22Rv1 (cell line): Measurements from ENCODE around the gene CNTNAP2.

Experiments
- H3K27ac ChIP-seq: fragments of 450-650 bp; 2 replicates; pipeline ENCODE4 v1.5.1; 2017
- ZFX ChIP-seq: fragments of 450-650 bp; IDR thresholded peaks from 2 replicates; pipeline ENCODE4 v1.6.1; 2017; ENCODE audit warnings: antibody characterized with exemption, borderline replicate concordance
- TF ChIP-seq, protein P1 (sequence below): fragments of 450-650 bp; IDR thresholded peaks from 2 replicates; pipeline ENCODE4 v1.5.1; 2017; ENCODE audit warnings: mild to moderate bottlenecking

Gene CNTNAP2

DNA sequence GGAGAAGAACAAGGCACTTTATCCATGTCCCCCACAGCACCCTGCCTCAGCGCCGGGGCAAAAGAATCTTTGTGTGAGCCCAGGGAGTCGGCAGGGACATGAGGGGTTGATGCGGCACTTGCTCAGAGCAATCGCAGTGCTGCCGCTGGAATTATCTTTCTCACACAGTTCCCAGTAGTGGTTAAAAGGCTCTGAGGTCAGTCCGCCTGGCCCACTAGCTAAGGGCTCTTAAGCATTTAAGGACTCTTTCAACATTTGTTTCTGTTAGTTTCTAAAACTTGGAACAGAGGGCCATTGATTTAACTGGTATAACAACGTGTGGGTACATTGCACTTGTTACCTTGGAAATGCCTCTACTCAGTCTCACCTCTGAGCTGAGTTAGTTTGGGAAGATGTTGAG is 2266.0 kb downstream of the CNTNAP2 start:
- H3K27ac ChIP-seq = no peak overlapping the region
- TF ChIP-seq, protein P1, sequence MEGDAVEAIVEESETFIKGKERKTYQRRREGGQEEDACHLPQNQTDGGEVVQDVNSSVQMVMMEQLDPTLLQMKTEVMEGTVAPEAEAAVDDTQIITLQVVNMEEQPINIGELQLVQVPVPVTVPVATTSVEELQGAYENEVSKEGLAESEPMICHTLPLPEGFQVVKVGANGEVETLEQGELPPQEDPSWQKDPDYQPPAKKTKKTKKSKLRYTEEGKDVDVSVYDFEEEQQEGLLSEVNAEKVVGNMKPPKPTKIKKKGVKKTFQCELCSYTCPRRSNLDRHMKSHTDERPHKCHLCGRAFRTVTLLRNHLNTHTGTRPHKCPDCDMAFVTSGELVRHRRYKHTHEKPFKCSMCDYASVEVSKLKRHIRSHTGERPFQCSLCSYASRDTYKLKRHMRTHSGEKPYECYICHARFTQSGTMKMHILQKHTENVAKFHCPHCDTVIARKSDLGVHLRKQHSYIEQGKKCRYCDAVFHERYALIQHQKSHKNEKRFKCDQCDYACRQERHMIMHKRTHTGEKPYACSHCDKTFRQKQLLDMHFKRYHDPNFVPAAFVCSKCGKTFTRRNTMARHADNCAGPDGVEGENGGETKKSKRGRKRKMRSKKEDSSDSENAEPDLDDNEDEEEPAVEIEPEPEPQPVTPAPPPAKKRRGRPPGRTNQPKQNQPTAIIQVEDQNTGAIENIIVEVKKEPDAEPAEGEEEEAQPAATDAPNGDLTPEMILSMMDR = no peak

DNA sequence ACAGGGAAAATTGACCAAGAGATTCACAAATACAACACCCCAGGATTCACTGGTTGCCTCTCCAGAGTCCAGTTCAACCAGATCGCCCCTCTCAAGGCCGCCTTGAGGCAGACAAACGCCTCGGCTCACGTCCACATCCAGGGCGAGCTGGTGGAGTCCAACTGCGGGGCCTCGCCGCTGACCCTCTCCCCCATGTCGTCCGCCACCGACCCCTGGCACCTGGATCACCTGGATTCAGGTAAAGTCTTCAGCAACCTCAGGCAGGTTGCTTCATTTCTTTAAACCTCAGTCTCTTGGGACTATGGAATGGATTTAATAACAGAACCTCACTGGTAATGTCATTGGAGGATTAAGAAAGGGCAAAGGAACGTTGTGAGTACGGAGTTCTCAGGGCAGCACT is 2267.1 kb downstream of the CNTNAP2 start:
- H3K27ac ChIP-seq = no peak overlapping the region
- no peak for TF ChIP-seq ZFX
- TF ChIP-seq, protein P1 = no peak

DNA sequence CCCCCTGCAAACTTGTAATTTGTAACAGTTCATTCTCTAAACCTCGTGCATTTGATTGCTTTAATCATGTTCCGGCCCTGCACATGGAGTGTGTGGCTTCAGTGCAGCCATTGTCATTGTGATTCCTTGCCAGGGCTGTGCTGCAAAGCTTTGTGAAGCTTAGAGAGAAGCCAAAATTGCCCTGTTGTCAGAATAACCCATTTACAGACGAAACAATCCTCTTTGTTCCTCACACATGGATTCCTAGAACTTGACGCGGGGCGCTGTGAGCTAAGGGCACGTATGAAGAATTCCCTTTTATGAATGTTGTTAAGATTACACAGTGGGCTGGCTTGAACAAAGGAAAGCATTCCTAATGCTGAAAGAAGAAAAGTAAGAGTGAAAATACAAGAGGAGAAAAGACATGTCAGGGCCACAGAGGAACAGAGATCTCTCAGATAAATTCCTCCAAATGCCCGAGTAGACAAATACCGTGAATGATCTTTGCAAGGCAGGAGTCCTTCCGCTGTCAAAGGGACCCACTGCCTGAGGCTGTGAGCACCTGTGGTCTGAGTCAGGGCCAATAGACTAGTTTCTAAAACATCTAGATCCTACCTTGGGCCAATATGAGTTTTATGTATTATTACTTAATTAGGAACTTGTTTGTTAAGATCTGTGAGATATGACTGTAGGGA is 2268.5 kb downstream of the CNTNAP2 start:
- no peak overlapping the region for H3K27ac ChIP-seq
- TF ChIP-seq, protein P1 = no peak
- TF ChIP-seq ZFX = no peak

DNA sequence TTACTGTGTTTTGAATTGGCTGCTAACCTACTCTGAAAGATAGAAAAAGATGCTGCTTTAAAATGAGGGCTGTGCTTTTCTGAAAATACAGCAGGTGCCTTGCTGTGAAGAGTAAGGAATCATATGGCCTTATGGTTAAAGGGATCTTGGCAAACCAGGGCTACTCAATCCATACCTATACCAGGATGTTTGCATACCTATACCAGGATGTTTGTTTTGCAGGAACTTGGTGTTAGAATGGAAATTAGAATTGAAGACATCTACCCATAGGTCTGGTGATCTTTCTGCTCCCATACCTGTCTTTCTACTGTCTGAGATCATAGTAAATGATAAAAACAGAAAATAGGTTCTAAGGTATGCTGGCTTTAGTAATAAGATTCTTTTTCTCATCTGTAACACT is 2273.8 kb downstream of the CNTNAP2 start:
- H3K27ac ChIP-seq = peak overlapping the region; percentile 46
- TF ChIP-seq ZFX = no peak
- TF ChIP-seq, protein P1 = no peak

DNA sequence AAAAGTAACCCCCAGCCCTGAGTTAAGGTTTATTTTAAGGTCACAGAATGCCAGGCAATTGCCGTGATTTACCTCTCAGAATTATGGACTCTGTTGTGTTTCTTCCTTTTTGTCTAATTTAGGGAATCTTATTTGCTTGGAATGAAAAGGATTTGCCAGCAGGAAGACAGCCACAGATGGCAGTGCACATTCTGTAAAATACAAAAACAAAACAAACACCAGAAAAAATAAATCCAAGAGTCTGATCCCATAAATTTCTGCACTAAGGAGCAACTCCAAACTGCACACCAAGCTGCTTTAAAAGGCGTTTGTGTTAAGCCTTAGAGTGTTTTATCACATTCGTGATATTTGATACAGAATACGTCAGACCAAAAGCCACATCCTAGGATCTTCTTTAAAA is 2275.0 kb downstream of the CNTNAP2 start:
- TF ChIP-seq, protein P1 = no peak
- no peak for TF ChIP-seq ZFX
- no peak overlapping the region for H3K27ac ChIP-seq

DNA sequence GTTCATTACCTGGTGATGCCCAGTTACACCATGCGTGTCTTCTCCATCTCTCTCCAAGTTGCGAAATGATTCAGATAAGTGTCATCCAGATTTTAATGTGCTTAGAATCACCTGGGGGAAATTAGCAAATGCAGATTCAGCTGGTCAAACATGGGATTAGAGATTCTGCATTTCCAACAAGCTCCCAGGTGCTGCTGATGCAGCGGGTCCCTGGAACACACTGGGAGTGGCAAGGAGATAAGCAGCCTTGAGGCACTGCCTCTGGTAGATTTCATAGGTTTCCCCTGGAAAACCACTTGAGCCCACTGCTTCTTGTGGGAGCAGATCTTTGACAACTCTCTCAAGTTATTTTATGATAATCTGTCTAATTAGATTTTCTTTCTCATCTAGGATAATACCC is 2278.0 kb downstream of the CNTNAP2 start:
- TF ChIP-seq, protein P1 = no peak
- TF ChIP-seq ZFX = no peak
- H3K27ac ChIP-seq = no peak overlapping the region

DNA sequence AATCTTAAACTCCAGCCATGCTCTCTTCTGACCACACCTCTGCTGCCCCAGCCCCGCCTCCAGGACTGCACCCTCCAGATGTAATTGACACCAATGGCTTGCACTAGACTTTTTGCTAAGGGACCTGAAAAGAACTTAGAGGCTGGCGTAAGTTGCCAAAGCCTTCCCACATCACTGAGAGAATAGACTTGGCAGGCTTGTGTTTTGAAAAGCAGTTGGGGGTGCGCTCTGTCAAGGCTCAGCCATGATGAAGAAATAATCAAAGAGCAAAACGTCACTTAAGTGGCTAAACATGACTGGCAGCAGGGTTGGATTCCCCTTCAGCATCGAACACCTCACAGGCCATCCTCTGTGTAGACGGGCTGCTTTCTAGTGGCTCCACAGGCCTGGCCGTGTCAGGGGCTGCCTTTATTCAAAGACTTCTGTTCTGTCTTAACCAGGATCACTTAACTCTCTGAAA is 2278.8 kb downstream of the CNTNAP2 start:
- no peak overlapping the region for H3K27ac ChIP-seq
- TF ChIP-seq ZFX = no peak
- TF ChIP-seq, protein P1 = no peak
